CD8-positive, alpha-beta memory T cell (primary cell): ENCODE results near the gene CCDC188. TPM values are rescaled to one million over a fixed set of nuclear protein-coding genes. Genes with fewer than 3 reads are reported as not detected.
A peak's percentile ranks its signal among the peaks of the same experiment; 100 is the strongest.

Experiments
- CTCF ChIA-PET: fragments of 350-600 bp; sonication (Branson Sonifier 250); formaldehyde crosslinking; loops from one replicate; lab custom pipeline; 2021; ENCODE audit warnings: antibody characterized with exemption; lab: Charles Lee
- POLR2A ChIA-PET: fragments of 350-600 bp; sonication (Branson Sonifier 250); formaldehyde crosslinking; loops from one replicate; lab custom pipeline; 2021; ENCODE audit warnings: antibody characterized with exemption; lab: Charles Lee
- DNase-seq, 5 donors: peaks; one replicate each; pipeline versions ENCODE4 v3.0.0 to v3.0.0-alpha.2; 2020 to 2022; ENCODE audit warnings: mixed read lengths in 1 of 5
- H3K27ac ChIP-seq: one replicate; pipeline ENCODE4 v1.7.0; 2013; ENCODE audit warnings: low read depth, mild to moderate bottlenecking, low read length, moderate library complexity
- H3K27me3 ChIP-seq: 2 replicates; pipeline ENCODE4 v1.7.0; 2013; ENCODE audit warnings: low read length, mild to moderate bottlenecking; ENCODE audit not compliant: insufficient read depth, poor library complexity, severe bottlenecking
- H3K36me3 ChIP-seq: 2 replicates; pipeline ENCODE4 v1.7.0; 2013; ENCODE audit warnings: mild to moderate bottlenecking, low read length, moderate library complexity; ENCODE audit not compliant: insufficient read depth
- H3K4me1 ChIP-seq: 2 replicates; pipeline ENCODE4 v1.7.0; 2013; ENCODE audit warnings: mild to moderate bottlenecking, low read length, moderate library complexity; ENCODE audit not compliant: insufficient read depth
- H3K4me3 ChIP-seq: 2 replicates; pipeline ENCODE4 v1.7.0; 2013; ENCODE audit warnings: mild to moderate bottlenecking, low read length
- H3K9me3 ChIP-seq: 2 replicates; pipeline ENCODE4 v1.7.0; 2013; ENCODE audit warnings: mild to moderate bottlenecking, low read length
- H3K27ac Mint-ChIP-seq, 8 donors: one replicate each; pipeline ENCODE4 v1.8.0; 2020 to 2021; ENCODE audit warnings: mixed read lengths in 8 of 8, mild to moderate bottlenecking in 6 of 8, inconsistent platforms in 3 of 8, moderate library complexity in 3 of 8
- H3K27me3 Mint-ChIP-seq, 2 donors: one replicate each; pipeline ENCODE4 v1.8.0; 2020 to 2021; ENCODE audit warnings: mixed read lengths in 2 of 2, mild to moderate bottlenecking in 1 of 2, moderate library complexity in 1 of 2
- H3K36me3 Mint-ChIP-seq, 3 donors: one replicate each; pipeline ENCODE4 v1.8.0; 2020 to 2021; ENCODE audit warnings: mixed read lengths in 3 of 3, inconsistent platforms in 1 of 3, mild to moderate bottlenecking in 1 of 3
- H3K4me1 Mint-ChIP-seq, 3 donors: one replicate each; pipeline ENCODE4 v1.8.0; 2020 to 2021; ENCODE audit warnings: mixed read lengths in 3 of 3, inconsistent platforms in 1 of 3, mild to moderate bottlenecking in 1 of 3
- H3K4me3 Mint-ChIP-seq, 7 donors: one replicate each; pipeline ENCODE4 v1.8.0; 2020 to 2021; ENCODE audit warnings: mixed read lengths in 7 of 7, mild to moderate bottlenecking in 6 of 7, moderate library complexity in 4 of 7, inconsistent platforms in 2 of 7
- H3K9me3 Mint-ChIP-seq, 5 donors: one replicate each; pipeline ENCODE4 v1.8.0; 2020 to 2022; ENCODE audit warnings: mixed read lengths in 5 of 5, mild to moderate bottlenecking in 3 of 5, moderate library complexity in 2 of 5, inconsistent platforms in 1 of 5
- polyA plus RNA-seq: library from polyadenylated mRNA; unstranded; fragments of 300-500 nt; fragmentation: Illumina TruSeq; gene quantifications from one replicate; pipeline ENCODE4 v1.2.3, GENCODE V29; 2021
- total RNA-seq, 2 experiments: library from RNA; stranded (reverse); gene quantifications; one replicate each; pipeline ENCODE4 v1.2.3, GENCODE V29; 2021

The CCDC188 gene
- total and polyA plus RNA-seq, 3 experiments from 2014 or later, result not detected

- Histone ChIP-seq H3K36me3 (no peaks in the 10 kb centered on the region), H3K4me1 (no peaks in the 10 kb centered on the region), H3K27me3 (peaks cover 3% of the 10 kb centered on the region), H3K4me3 (no peak overlapping the region), H3K9me3 (no peaks in the 10 kb centered on the region), H3K27ac (no peak overlapping the region)
- H3K4me3 Mint-ChIP-seq, result no peak overlapping the region
- H3K9me3 Mint-ChIP-seq, result no peaks in the 10 kb centered on the region
- no peak overlapping the region for H3K27ac Mint-ChIP-seq
- peaks cover 0 to 3% of the 10 kb centered on the region in 2 donors for H3K27me3 Mint-ChIP-seq
- DNase-seq, result no peak
- POLR2A ChIA-PET, result no interaction called here
- no peaks in the 10 kb centered on the region for H3K36me3 Mint-ChIP-seq
- H3K4me1 Mint-ChIP-seq, result no peaks in the 10 kb centered on the region
- CTCF ChIA-PET, result no interaction called here
Observed at GRCh38 chr22:20181194-20181883, 30.5 kb upstream of the CCDC188 start.

GRCh38 chr22:20180640-20181039 lies 29.8 kb upstream of the CCDC188 start:
- Mint-ChIP-seq H3K27me3 (peaks cover 0 to 3% of the 10 kb centered on the region in 2 donors), H3K4me3 (no peak overlapping the region), H3K27ac (no peak overlapping the region), H3K36me3 (no peaks in the 10 kb centered on the region), H3K4me1 (no peaks in the 10 kb centered on the region), H3K9me3 (no peaks in the 10 kb centered on the region)
- Histone ChIP-seq H3K4me3 (no peak overlapping the region), H3K36me3 (no peaks in the 10 kb centered on the region), H3K27ac (no peak overlapping the region), H3K27me3 (peaks cover 3% of the 10 kb centered on the region), H3K4me1 (no peaks in the 10 kb centered on the region), H3K9me3 (no peaks in the 10 kb centered on the region)
- DNase-seq, result no peak
- ChIA-PET POLR2A (no interaction called here), CTCF (no interaction called here)

GRCh38 chr22:20180245-20180630 lies 29.4 kb upstream of the CCDC188 start:
- POLR2A ChIA-PET, result no interaction called here
- no peak overlapping the region for H3K4me3 Mint-ChIP-seq
- Histone ChIP-seq H3K27ac (no peak overlapping the region), H3K4me3 (no peak overlapping the region), H3K36me3 (no peaks in the 10 kb centered on the region), H3K9me3 (no peaks in the 10 kb centered on the region), H3K4me1 (no peaks in the 10 kb centered on the region), H3K27me3 (peaks cover 3% of the 10 kb centered on the region)
- H3K9me3 Mint-ChIP-seq, result no peaks in the 10 kb centered on the region
- no peak overlapping the region for H3K27ac Mint-ChIP-seq
- H3K4me1 Mint-ChIP-seq, result no peaks in the 10 kb centered on the region
- CTCF ChIA-PET, result no interaction called here
- H3K27me3 Mint-ChIP-seq, result peaks cover 0 to 3% of the 10 kb centered on the region in 2 donors
- no peaks in the 10 kb centered on the region for H3K36me3 Mint-ChIP-seq
- DNase-seq, result no peak

- DNase-seq, result no peak
- Mint-ChIP-seq H3K4me3 (no peak overlapping the region), H3K27me3 (peaks cover 0 to 3% of the 10 kb centered on the region in 2 donors), H3K36me3 (no peaks in the 10 kb centered on the region), H3K9me3 (no peaks in the 10 kb centered on the region), H3K4me1 (no peaks in the 10 kb centered on the region), H3K27ac (no peak overlapping the region)
- CTCF ChIA-PET, result no interaction called here
- no peaks in the 10 kb centered on the region for H3K4me1 ChIP-seq
- H3K36me3 ChIP-seq, result no peaks in the 10 kb centered on the region
- H3K4me3 ChIP-seq, result no peak overlapping the region
- peaks cover 6% of the 10 kb centered on the region for H3K27me3 ChIP-seq
- no peak overlapping the region for H3K27ac ChIP-seq
- H3K9me3 ChIP-seq, result no peaks in the 10 kb centered on the region
- POLR2A ChIA-PET, result no interaction called here
Observed at GRCh38 chr22:20179455-20180244, 28.8 kb upstream of the CCDC188 start.

- no peaks in the 10 kb centered on the region for H3K9me3 Mint-ChIP-seq
- Histone ChIP-seq H3K4me3 (no peak overlapping the region), H3K27me3 (peaks cover 9% of the 10 kb centered on the region), H3K36me3 (no peaks in the 10 kb centered on the region), H3K4me1 (no peaks in the 10 kb centered on the region), H3K27ac (no peak overlapping the region), H3K9me3 (no peaks in the 10 kb centered on the region)
- H3K36me3 Mint-ChIP-seq, result no peaks in the 10 kb centered on the region
- H3K4me1 Mint-ChIP-seq, result no peaks in the 10 kb centered on the region
- DNase-seq, result no peak
- CTCF ChIA-PET, result interaction anchor here (1.1 to 1.2 kb wide), 2 partner anchors 21 to 90 kb away, joined by 3 read pairs; no protein-coding TSS in a partner anchor
- no peak overlapping the region for H3K4me3 Mint-ChIP-seq
- peaks cover 0 to 3% of the 10 kb centered on the region in 2 donors for H3K27me3 Mint-ChIP-seq
- H3K27ac Mint-ChIP-seq, result no peak overlapping the region
- POLR2A ChIA-PET, result no interaction called here
Observed at GRCh38 chr22:20178915-20179227, 28.0 kb upstream of the CCDC188 start.

GRCh38 chr22:20178075-20178914 lies 27.4 kb upstream of the CCDC188 start:
- Mint-ChIP-seq H3K4me3 (no peak overlapping the region), H3K27ac (no peak overlapping the region), H3K9me3 (no peaks in the 10 kb centered on the region), H3K27me3 (peaks cover 0 to 3% of the 10 kb centered on the region in 2 donors), H3K36me3 (no peaks in the 10 kb centered on the region), H3K4me1 (no peaks in the 10 kb centered on the region)
- POLR2A ChIA-PET, result no interaction called here
- no peaks in the 10 kb centered on the region for H3K36me3 ChIP-seq
- no peak for DNase-seq
- H3K4me3 ChIP-seq, result no peak overlapping the region
- peaks cover 9% of the 10 kb centered on the region for H3K27me3 ChIP-seq
- no peaks in the 10 kb centered on the region for H3K4me1 ChIP-seq
- H3K27ac ChIP-seq, result no peak overlapping the region
- CTCF ChIA-PET, result interaction anchor here (1.1 to 1.2 kb wide), 2 partner anchors 21 to 91 kb away, joined by 3 read pairs; no protein-coding TSS in a partner anchor
- no peaks in the 10 kb centered on the region for H3K9me3 ChIP-seq

GRCh38 chr22:20177217-20177911 lies 26.5 kb upstream of the CCDC188 start:
- Mint-ChIP-seq H3K36me3 (no peaks in the 10 kb centered on the region), H3K27me3 (peaks cover 0 to 3% of the 10 kb centered on the region in 2 donors), H3K4me1 (no peaks in the 10 kb centered on the region), H3K9me3 (no peaks in the 10 kb centered on the region), H3K4me3 (no peak overlapping the region), H3K27ac (peak overlapping the region in 1 of 8 donors; percentile 82)
- ChIA-PET POLR2A (no interaction called here), CTCF (interaction anchor here (1.1 to 1.2 kb wide), 2 partner anchors 20 to 92 kb away, joined by 3 read pairs; no protein-coding TSS in a partner anchor)
- DNase-seq, result no peak
- Histone ChIP-seq H3K36me3 (no peaks in the 10 kb centered on the region), H3K4me1 (no peaks in the 10 kb centered on the region), H3K27me3 (peaks cover 9% of the 10 kb centered on the region), H3K27ac (no peak overlapping the region), H3K9me3 (no peaks in the 10 kb centered on the region), H3K4me3 (no peak overlapping the region)
